ENCODE results near the gene ATP5F1A. TPM values are rescaled to one million over a fixed set of nuclear protein-coding genes. Genes with fewer than 3 reads are reported as not detected.
"Not testable (repeated sequence)": the region's sequence is repeated elsewhere in the genome, so short reads cannot be mapped to it uniquely, and the experiment has no call there.

Gene ATP5F1A
- total and polyA plus RNA-seq, 2 of the 4 experiments (the other 2 are of a cell fraction) = 543 to 1,085 TPM

DNA sequence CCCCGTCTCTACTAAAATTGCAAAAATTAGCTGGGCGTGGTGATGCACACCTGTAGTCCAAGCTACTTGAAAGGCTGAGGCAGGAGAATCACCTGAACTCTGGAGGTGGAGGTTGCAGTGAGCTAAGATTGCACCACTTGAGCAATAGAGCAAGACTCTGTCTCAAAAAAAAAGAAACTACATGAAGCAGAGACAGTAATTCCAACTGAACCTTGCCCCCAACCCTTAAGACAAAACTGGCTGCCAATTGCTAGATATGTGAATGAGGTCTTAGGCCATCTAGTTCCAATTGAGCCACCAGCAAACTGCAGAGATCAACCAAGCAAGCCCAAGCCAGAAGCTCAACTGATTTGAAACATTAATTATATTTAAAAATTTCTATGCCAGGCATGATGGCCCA is 32.0 kb upstream of the ATP5F1A start:
- intact Hi-C loops (cut with micrococcal nuclease) = no loop called here
- Histone ChIP-seq H2BK15ac (ENCODE audit: low read depth, low read length) (no peak overlapping the region), H3K4me2 (ENCODE audit: low read depth, low read length) (no peak overlapping the region), H3K79me1 (ENCODE audit: low read depth in 1 of 2, low read length in 2 of 2) (no peaks in the 10 kb centered on the region), H3K4me1 (ENCODE audit: control insufficient read depth, insufficient read depth, low read length) (no peaks in the 10 kb centered on the region), H2BK5ac (ENCODE audit: low read depth, low read length, poor library complexity, severe bottlenecking) (no peak overlapping the region), H4K8ac (ENCODE audit: low read depth in 2 of 2, low read length in 2 of 2) (no peak overlapping the region), H3K36me3 (ENCODE audit: control insufficient read depth, insufficient read depth, low read length) (peaks cover 13% of the 10 kb centered on the region), H3K9me3 (ENCODE audit: control insufficient read depth, insufficient read depth, low read length) (no peaks in the 10 kb centered on the region), H2BK20ac (ENCODE audit: low read depth, low read length) (no peak overlapping the region), H2AFZ (replicated peaks; ENCODE audit: low read length, poor library complexity) (no peak overlapping the region), H3K27me3 (ENCODE audit: control insufficient read depth, insufficient read depth, low read length) (no peaks in the 10 kb centered on the region), H3K4me3 (ENCODE audit: insufficient read depth, low read depth, low read length) (no peak overlapping the region), H4K20me1 (ENCODE audit: insufficient read depth, low read length) (no peaks in the 10 kb centered on the region), H3K9ac (ENCODE audit: low read depth, low read length) (no peak overlapping the region), H2AK5ac (ENCODE audit: low read depth, low read length) (no peak overlapping the region), H4K91ac (ENCODE audit: insufficient read depth, low read depth, low read length) (no peak overlapping the region), H3K23ac (ENCODE audit: low read depth, low read length) (no peak overlapping the region), H3K56ac (ENCODE audit: extremely low read depth, insufficient read depth, low read length) (no peak overlapping the region), H2AK9ac (replicated peaks; ENCODE audit: low read depth, low read length, poor library complexity) (no peak overlapping the region), H3K18ac (ENCODE audit: low read depth, low read length) (no peak overlapping the region), H3K9me1 (ENCODE audit: insufficient read depth, low read length) (no peaks in the 10 kb centered on the region), H4K5ac (ENCODE audit: low read depth, low read length) (no peak overlapping the region), H3K27ac (ENCODE audit: insufficient read depth, low read length) (no peak overlapping the region), H3K4ac (ENCODE audit: low read depth, low read length) (no peak overlapping the region), H3K14ac (replicated peaks; ENCODE audit: low read depth, low read length) (no peak overlapping the region), H2BK120ac (ENCODE audit: low read depth, low read length) (no peak overlapping the region)
- ATAC-seq (ENCODE audit: low read depth) (no peak), DNase-seq (no peak)
- POLR2A ChIA-PET (ENCODE audit: unreplicated experiment) = no interaction called here
- in situ Hi-C loops (cut with MboI; ENCODE audit: low sequenced_read_pairs) = no loop called here
- CTCF ChIA-PET = no interaction called here
- TF ChIP-seq RFX5 (IDR thresholded peaks at IDR 0.05; ENCODE audit: low read depth, low read length) = no peak
- TF ChIP-seq NFE2L2 (IDR thresholded peaks at IDR 0.05; ENCODE audit: low read depth, low read length) = no peak
- TF ChIP-seq, protein P1, sequence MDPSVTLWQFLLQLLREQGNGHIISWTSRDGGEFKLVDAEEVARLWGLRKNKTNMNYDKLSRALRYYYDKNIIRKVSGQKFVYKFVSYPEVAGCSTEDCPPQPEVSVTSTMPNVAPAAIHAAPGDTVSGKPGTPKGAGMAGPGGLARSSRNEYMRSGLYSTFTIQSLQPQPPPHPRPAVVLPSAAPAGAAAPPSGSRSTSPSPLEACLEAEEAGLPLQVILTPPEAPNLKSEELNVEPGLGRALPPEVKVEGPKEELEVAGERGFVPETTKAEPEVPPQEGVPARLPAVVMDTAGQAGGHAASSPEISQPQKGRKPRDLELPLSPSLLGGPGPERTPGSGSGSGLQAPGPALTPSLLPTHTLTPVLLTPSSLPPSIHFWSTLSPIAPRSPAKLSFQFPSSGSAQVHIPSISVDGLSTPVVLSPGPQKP (IDR thresholded peaks at IDR 0.05; ENCODE audit: borderline replicate concordance, low read depth, low read length) = no peak
- TF ChIP-seq, protein P2, sequence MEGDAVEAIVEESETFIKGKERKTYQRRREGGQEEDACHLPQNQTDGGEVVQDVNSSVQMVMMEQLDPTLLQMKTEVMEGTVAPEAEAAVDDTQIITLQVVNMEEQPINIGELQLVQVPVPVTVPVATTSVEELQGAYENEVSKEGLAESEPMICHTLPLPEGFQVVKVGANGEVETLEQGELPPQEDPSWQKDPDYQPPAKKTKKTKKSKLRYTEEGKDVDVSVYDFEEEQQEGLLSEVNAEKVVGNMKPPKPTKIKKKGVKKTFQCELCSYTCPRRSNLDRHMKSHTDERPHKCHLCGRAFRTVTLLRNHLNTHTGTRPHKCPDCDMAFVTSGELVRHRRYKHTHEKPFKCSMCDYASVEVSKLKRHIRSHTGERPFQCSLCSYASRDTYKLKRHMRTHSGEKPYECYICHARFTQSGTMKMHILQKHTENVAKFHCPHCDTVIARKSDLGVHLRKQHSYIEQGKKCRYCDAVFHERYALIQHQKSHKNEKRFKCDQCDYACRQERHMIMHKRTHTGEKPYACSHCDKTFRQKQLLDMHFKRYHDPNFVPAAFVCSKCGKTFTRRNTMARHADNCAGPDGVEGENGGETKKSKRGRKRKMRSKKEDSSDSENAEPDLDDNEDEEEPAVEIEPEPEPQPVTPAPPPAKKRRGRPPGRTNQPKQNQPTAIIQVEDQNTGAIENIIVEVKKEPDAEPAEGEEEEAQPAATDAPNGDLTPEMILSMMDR (conservative IDR thresholded peaks at IDR 0.05; ENCODE audit: low read depth, low read length) = no peak
- dilution Hi-C loops (cut with HindIII; ENCODE audit: low sequenced_read_pairs, unreplicated experiment) = no loop called here
- no TSS peak for BruUV-seq (replicated peaks)
- WGBS, 2 experiments (ENCODE audit: extremely low coverage in 2 of 2, insufficient read length in 1 of 2) = no CpG with 5 or more reads among the region's 2 CpGs

DNA sequence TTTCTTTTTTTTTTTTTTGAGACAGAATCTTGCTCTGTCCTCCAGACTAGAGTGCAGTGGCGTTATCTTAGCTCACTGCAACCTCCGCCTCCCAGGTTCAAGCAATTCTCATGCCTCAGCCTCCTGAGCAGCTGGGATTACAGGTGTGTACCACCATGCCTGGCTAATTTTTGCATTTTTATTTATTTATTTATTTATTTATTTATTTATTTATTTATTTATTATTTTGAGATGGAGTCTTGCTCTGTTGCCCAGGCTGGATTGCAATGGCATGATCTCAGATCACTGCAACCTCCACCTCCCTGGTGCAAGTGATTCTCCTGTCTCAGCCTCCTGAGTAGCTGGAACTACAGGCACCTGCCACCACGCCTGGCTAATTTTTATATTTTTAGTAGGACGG is 28.5 kb upstream of the ATP5F1A start:
- BruUV-seq (replicated peaks); dilution Hi-C loops (cut with HindIII; ENCODE audit: low sequenced_read_pairs, unreplicated experiment): not testable (repeated sequence)

More for the DNA sequence above, 28.5 kb upstream of the ATP5F1A start:
- H3K18ac ChIP-seq (ENCODE audit: low read depth, low read length); H2AK5ac ChIP-seq (ENCODE audit: low read depth, low read length); DNase-seq; H2BK15ac ChIP-seq (ENCODE audit: low read depth, low read length); H3K4me1 ChIP-seq (ENCODE audit: control insufficient read depth, insufficient read depth, low read length); H2BK120ac ChIP-seq (ENCODE audit: low read depth, low read length); H3K56ac ChIP-seq (ENCODE audit: extremely low read depth, insufficient read depth, low read length); H3K27ac ChIP-seq (ENCODE audit: insufficient read depth, low read length); H2BK20ac ChIP-seq (ENCODE audit: low read depth, low read length); H3K23ac ChIP-seq (ENCODE audit: low read depth, low read length); H3K4me2 ChIP-seq (ENCODE audit: low read depth, low read length); CTCF ChIA-PET; H3K9me1 ChIP-seq (ENCODE audit: insufficient read depth, low read length); H2AFZ ChIP-seq (replicated peaks; ENCODE audit: low read length, poor library complexity); intact Hi-C loops (cut with micrococcal nuclease); H2AK9ac ChIP-seq (replicated peaks; ENCODE audit: low read depth, low read length, poor library complexity); H4K8ac ChIP-seq (ENCODE audit: low read depth in 2 of 2, low read length in 2 of 2); ATAC-seq (ENCODE audit: low read depth); in situ Hi-C loops (cut with MboI; ENCODE audit: low sequenced_read_pairs); H2BK5ac ChIP-seq (ENCODE audit: low read depth, low read length, poor library complexity, severe bottlenecking); H3K4me3 ChIP-seq (ENCODE audit: insufficient read depth, low read depth, low read length); H3K14ac ChIP-seq (replicated peaks; ENCODE audit: low read depth, low read length); H3K4ac ChIP-seq (ENCODE audit: low read depth, low read length); H3K27me3 ChIP-seq (ENCODE audit: control insufficient read depth, insufficient read depth, low read length); H3K9me3 ChIP-seq (ENCODE audit: control insufficient read depth, insufficient read depth, low read length); H4K91ac ChIP-seq (ENCODE audit: insufficient read depth, low read depth, low read length); H3K9ac ChIP-seq (ENCODE audit: low read depth, low read length); H4K5ac ChIP-seq (ENCODE audit: low read depth, low read length); H3K79me1 ChIP-seq (ENCODE audit: low read depth in 1 of 2, low read length in 2 of 2); H4K20me1 ChIP-seq (ENCODE audit: insufficient read depth, low read length): not testable (repeated sequence)
- H3K36me3 ChIP-seq (ENCODE audit: control insufficient read depth, insufficient read depth, low read length) = peaks cover 16% of the 10 kb centered on the region
- no CpG with 5 or more reads among the region's 4 CpGs for WGBS, 2 experiments (ENCODE audit: extremely low coverage in 2 of 2, insufficient read length in 1 of 2)
- POLR2A ChIA-PET (ENCODE audit: unreplicated experiment) = interaction anchor here (0.6 kb wide), 2 partner anchors 73 to 813 kb away, joined by 4 read pairs; no protein-coding TSS in a partner anchor

All from IMR-90 (cell line).